Glutamatergic neuron (in vitro differentiated cells): Measurements from ENCODE around the gene JPH2. TPM values are rescaled to one million over a fixed set of nuclear protein-coding genes. Genes with fewer than 3 reads are reported as not detected.
"Not testable (repeated sequence)": the region's sequence is repeated elsewhere in the genome, so short reads cannot be mapped to it uniquely, and the experiment has no call there.

Experiments used
- DNase-seq: peaks from one replicate; pipeline ENCODE4 v3.0.0; 2022
- H3K27ac Mint-ChIP-seq: one replicate; pipeline ENCODE4 v1.8.0; 2020; ENCODE audit warnings: mild to moderate bottlenecking, mixed read lengths, inconsistent platforms; ENCODE audit not compliant: unreplicated experiment
- H3K27me3 Mint-ChIP-seq: one replicate; pipeline ENCODE4 v1.8.0; 2020; ENCODE audit warnings: mild to moderate bottlenecking, moderate library complexity, mixed read lengths, inconsistent platforms; ENCODE audit not compliant: unreplicated experiment
- H3K36me3 Mint-ChIP-seq: one replicate; pipeline ENCODE4 v1.8.0; 2020; ENCODE audit warnings: mild to moderate bottlenecking, mixed read lengths, inconsistent platforms; ENCODE audit not compliant: unreplicated experiment
- H3K4me1 Mint-ChIP-seq: one replicate; pipeline ENCODE4 v1.8.0; 2020; ENCODE audit warnings: mild to moderate bottlenecking, low read depth, mixed read lengths, inconsistent platforms; ENCODE audit not compliant: unreplicated experiment
- H3K4me3 Mint-ChIP-seq: one replicate; pipeline ENCODE4 v1.8.0; 2020; ENCODE audit warnings: mild to moderate bottlenecking, mixed read lengths, inconsistent platforms; ENCODE audit not compliant: unreplicated experiment
- H3K9me3 Mint-ChIP-seq: one replicate; pipeline ENCODE4 v1.8.0; 2020; ENCODE audit warnings: mild to moderate bottlenecking, moderate library complexity, mixed read lengths, inconsistent platforms; ENCODE audit not compliant: unreplicated experiment
- long read RNA-seq: library from polyadenylated mRNA; unstranded; transcript quantifications from one replicate; pipeline ENCODE4 v2.0.0, GENCODE V29; 2020; ENCODE audit not compliant: unreplicated experiment
- total RNA-seq: library from RNA; stranded (reverse); fragmentation: NEBNext Ultra II Directional; extraction: Animal tissue kit (Norgen Biotek cat#: 25700); gene quantifications from one replicate; pipeline ENCODE4 v1.2.1, GENCODE V29; 2021; ENCODE audit not compliant: unreplicated experiment
- TF ChIP-seq, protein P1 (sequence below): fragments of 200-600 bp; sonication (generic); IDR thresholded peaks from one replicate; pipeline ENCODE4 v1.5.0; 2021; ENCODE audit not compliant: partially characterized antibody, unreplicated experiment

JPH2 gene
- 0.07 TPM for total RNA-seq
- long read RNA-seq: 0 reads

DNA sequence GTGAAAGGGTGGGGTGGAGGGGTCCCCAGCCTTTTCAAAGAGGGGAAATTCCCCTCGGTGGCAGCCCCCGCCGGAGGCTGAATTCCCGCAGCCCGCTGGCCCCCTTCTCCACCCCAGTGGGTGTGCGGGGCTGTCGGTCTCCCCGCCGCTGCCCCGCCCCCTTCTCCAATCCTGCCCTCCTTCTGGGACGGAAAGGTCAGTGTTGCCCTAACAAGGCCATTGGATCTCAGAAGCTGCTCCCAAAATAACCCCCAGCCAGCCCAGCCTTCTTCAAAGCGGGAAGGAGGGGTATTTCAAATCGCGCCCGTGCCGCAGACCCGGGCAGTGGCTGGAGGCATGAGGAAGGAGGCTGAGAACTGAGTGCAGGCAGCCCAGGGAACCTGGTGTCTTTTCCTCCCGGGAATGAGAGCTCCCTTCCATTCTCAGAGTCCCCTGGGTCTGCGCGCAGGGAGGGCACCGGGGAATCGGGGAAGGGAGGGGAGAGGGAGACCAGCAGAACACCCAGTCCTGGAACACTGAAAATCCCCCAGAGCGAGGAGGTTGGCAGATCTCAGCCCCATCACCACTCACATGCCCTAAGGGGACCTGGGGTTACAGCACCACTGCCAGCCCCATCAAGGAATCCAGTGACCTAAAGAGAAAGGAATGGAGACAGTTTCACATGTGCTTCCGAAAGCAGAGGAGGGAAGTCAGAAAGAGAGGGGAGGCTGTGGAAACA is at the start of gene JPH2:
Gene JPH2, minus strand, starts transcription at position 135 of the 718 bp plus-strand sequence. CDS start 483 bp downstream, outside the sequence.
- Mint-ChIP-seq H3K27me3 (peaks cover 2% of the 10 kb centered on the region), H3K4me1 (peaks cover 2% of the 10 kb centered on the region), H3K36me3 (no peaks in the 10 kb centered on the region), H3K4me3 (peak within 1 kb of the TSS; percentile 63), H3K9me3 (peaks cover 2% of the 10 kb centered on the region), H3K27ac (no peak within 1 kb of the TSS)
- TF ChIP-seq, protein P1, sequence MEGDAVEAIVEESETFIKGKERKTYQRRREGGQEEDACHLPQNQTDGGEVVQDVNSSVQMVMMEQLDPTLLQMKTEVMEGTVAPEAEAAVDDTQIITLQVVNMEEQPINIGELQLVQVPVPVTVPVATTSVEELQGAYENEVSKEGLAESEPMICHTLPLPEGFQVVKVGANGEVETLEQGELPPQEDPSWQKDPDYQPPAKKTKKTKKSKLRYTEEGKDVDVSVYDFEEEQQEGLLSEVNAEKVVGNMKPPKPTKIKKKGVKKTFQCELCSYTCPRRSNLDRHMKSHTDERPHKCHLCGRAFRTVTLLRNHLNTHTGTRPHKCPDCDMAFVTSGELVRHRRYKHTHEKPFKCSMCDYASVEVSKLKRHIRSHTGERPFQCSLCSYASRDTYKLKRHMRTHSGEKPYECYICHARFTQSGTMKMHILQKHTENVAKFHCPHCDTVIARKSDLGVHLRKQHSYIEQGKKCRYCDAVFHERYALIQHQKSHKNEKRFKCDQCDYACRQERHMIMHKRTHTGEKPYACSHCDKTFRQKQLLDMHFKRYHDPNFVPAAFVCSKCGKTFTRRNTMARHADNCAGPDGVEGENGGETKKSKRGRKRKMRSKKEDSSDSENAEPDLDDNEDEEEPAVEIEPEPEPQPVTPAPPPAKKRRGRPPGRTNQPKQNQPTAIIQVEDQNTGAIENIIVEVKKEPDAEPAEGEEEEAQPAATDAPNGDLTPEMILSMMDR: no peak
- peak; percentile 33 for DNase-seq

DNA sequence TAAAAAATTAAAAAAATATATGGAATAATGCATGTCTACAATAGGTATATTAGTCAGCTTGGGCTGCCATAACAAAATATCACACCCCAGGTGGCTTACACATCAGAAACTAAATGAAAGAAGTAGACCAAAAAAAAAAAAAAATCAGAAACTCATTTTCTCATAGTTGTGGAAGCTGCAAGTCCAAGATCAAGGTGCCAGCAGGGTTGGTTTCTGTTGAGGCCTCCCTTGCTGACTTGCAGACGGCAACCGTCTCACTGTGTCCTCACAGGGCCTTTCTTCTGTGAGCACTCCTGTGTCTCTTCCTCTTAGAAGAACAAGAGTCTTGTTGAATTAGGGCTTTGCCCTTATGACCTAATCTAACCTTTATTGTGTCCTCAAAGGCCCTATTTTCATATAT is 48.7 kb upstream of the JPH2 start:
- no peak overlapping the region for H3K4me3 Mint-ChIP-seq
- DNase-seq: no peak
- peaks cover 2% of the 10 kb centered on the region for H3K27me3 Mint-ChIP-seq
- H3K9me3 Mint-ChIP-seq: peaks cover 2% of the 10 kb centered on the region
- TF ChIP-seq, protein P1: no peak
- no peaks in the 10 kb centered on the region for H3K36me3 Mint-ChIP-seq
- peaks cover 4% of the 10 kb centered on the region for H3K4me1 Mint-ChIP-seq
- H3K27ac Mint-ChIP-seq: no peak overlapping the region

- H3K9me3 Mint-ChIP-seq: no peaks in the 10 kb centered on the region
- TF ChIP-seq, protein P1: no peak
- H3K27me3 Mint-ChIP-seq: no peaks in the 10 kb centered on the region
- H3K4me1 Mint-ChIP-seq: peaks cover 4% of the 10 kb centered on the region
- no peaks in the 10 kb centered on the region for H3K36me3 Mint-ChIP-seq
- DNase-seq: no peak
- H3K4me3 Mint-ChIP-seq: no peak overlapping the region
- no peak overlapping the region for H3K27ac Mint-ChIP-seq
Measured at GRCh38 chr20:44234566-44235317, 47.8 kb upstream of the JPH2 start.

DNA sequence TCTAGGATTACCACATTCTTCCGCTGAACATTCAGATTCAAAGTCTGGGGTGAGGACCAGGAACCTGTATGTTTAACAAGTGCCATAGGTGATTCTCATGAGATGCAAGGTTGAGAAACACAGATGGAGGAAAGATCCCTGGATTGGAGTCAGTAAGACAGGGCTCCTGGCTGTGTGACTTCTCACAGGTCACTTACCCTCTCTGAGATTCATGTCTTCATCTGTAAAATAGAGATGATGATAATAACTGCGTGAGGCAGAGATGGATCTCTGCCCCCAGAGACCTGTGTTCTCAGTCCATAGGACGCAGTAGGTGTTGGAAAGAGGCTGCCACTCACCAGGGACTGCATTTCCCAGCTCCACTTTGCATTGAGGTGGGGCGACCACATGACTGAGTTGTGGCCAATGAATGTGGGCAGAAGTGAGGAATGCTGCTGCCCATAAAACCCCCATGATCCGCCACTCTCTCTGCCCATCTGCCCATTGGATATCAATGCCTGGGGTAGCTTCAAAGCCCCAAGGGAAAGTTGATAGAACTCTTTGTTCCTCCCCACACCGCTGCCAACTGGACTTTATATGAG is 46.5 kb upstream of the JPH2 start:
- TF ChIP-seq, protein P1: no peak
- H3K27me3 Mint-ChIP-seq: no peaks in the 10 kb centered on the region
- H3K4me3 Mint-ChIP-seq: no peak overlapping the region
- DNase-seq: no peak
- H3K9me3 Mint-ChIP-seq: no peaks in the 10 kb centered on the region
- H3K27ac Mint-ChIP-seq: no peak overlapping the region
- H3K4me1 Mint-ChIP-seq: peaks cover 4% of the 10 kb centered on the region
- H3K36me3 Mint-ChIP-seq: no peaks in the 10 kb centered on the region

- not testable (repeated sequence) for DNase-seq, H3K36me3 Mint-ChIP-seq, H3K9me3 Mint-ChIP-seq, H3K4me3 Mint-ChIP-seq, H3K4me1 Mint-ChIP-seq, H3K27ac Mint-ChIP-seq, H3K27me3 Mint-ChIP-seq
Measured at GRCh38 chr20:44232469-44232856, 45.5 kb upstream of the JPH2 start.
